Liver (tissue), 9 donors: ENCODE data around the gene TLNRD1. TPM values are rescaled to one million over a fixed set of nuclear protein-coding genes. Genes with fewer than 3 reads are reported as not detected.

Experiments
- DNase-seq: peaks from one replicate; pipeline ENCODE4 v3.0.0-alpha.2; 2017; ENCODE audit warnings: low spot score
- H3K27ac ChIP-seq, 2 donors: one replicate each; pipeline ENCODE4 v1.7.0; 2013; ENCODE audit warnings: inconsistent platforms in 2 of 2, low read length in 2 of 2, control low read depth in 1 of 2, low read depth in 1 of 2, mild to moderate bottlenecking in 1 of 2
- H3K27me3 ChIP-seq, 4 donors: one replicate each; pipeline versions ENCODE4 v1.6.1 to v1.7.0; 2013; ENCODE audit warnings: low read length in 3 of 4, inconsistent platforms in 1 of 4, mild to moderate bottlenecking in 1 of 4, moderate library complexity in 1 of 4; ENCODE audit not compliant: control insufficient read depth in 4 of 4, insufficient read depth in 4 of 4
- H3K36me3 ChIP-seq, 4 donors: one replicate each; pipeline versions ENCODE4 v1.6.1 to v1.7.0; 2013; ENCODE audit warnings: low read length in 3 of 4, mild to moderate bottlenecking in 3 of 4, low read depth in 1 of 4, moderate library complexity in 1 of 4; ENCODE audit not compliant: control insufficient read depth in 4 of 4, insufficient read depth in 3 of 4
- H3K4me1 ChIP-seq, 4 donors: one replicate each; pipeline versions ENCODE4 v1.6.1 to v1.7.0; 2013; ENCODE audit warnings: low read length in 3 of 4, mild to moderate bottlenecking in 3 of 4, moderate library complexity in 1 of 4; ENCODE audit not compliant: control insufficient read depth in 4 of 4, insufficient read depth in 4 of 4
- H3K4me3 ChIP-seq, 3 donors: one replicate each; pipeline versions ENCODE4 v1.6.1 to v1.7.0; 2013; ENCODE audit warnings: low read length in 3 of 3, control low read depth in 1 of 3, low read depth in 1 of 3, mild to moderate bottlenecking in 1 of 3
- H3K9ac ChIP-seq, 2 donors: one replicate each; pipeline ENCODE4 v1.7.0; 2013; ENCODE audit warnings: low read length in 2 of 2, mild to moderate bottlenecking in 2 of 2, moderate library complexity in 2 of 2, control low read depth in 1 of 2, low read depth in 1 of 2
- H3K9me3 ChIP-seq, 4 donors: one replicate each; pipeline versions ENCODE4 v1.6.1 to v1.7.0; 2013; ENCODE audit warnings: low read length in 3 of 4; ENCODE audit not compliant: control insufficient read depth in 4 of 4
- EGR1 ChIP-seq, 2 donors: IDR thresholded peaks; 2 replicates each; pipeline ENCODE4 v1.6.1; 2016 to 2018; ENCODE audit warnings: antibody characterized with exemption in 2 of 2, low read depth in 2 of 2
- FOXA1 ChIP-seq: IDR thresholded peaks from 2 replicates; pipeline ENCODE4 v1.6.1; 2016; ENCODE audit warnings: antibody characterized with exemption
- FOXA2 ChIP-seq: IDR thresholded peaks from 2 replicates; pipeline ENCODE4 v1.6.1; 2016; ENCODE audit warnings: antibody characterized with exemption
- GABPA ChIP-seq, 2 donors: IDR thresholded peaks in 1 of 2; conservative IDR thresholded peaks in 1 of 2; 2 replicates each; pipeline ENCODE4 v1.6.1; 2016; ENCODE audit warnings: antibody characterized with exemption in 2 of 2, mild to moderate bottlenecking in 1 of 2, moderate library complexity in 1 of 2
- HNF4A ChIP-seq, 2 donors: conservative IDR thresholded peaks; 2 replicates each; pipeline ENCODE4 v1.6.1; 2016; ENCODE audit warnings: antibody characterized with exemption in 2 of 2, mild to moderate bottlenecking in 2 of 2
- HNF4G ChIP-seq: IDR thresholded peaks from 2 replicates; pipeline ENCODE4 v1.6.1; 2016; ENCODE audit warnings: antibody characterized with exemption
- JUND ChIP-seq, 2 donors: IDR thresholded peaks; 2 replicates each; pipeline ENCODE4 v1.6.1; 2016; ENCODE audit warnings: antibody characterized with exemption in 2 of 2
- NR2F2 ChIP-seq: IDR thresholded peaks from 2 replicates; pipeline ENCODE4 v1.6.1; 2016; ENCODE audit warnings: antibody characterized with exemption
- RAD21 ChIP-seq, 2 donors: IDR thresholded peaks; 2 replicates each; pipeline ENCODE4 v1.6.1; 2016; ENCODE audit warnings: antibody characterized with exemption in 2 of 2, mild to moderate bottlenecking in 2 of 2
- RXRA ChIP-seq, 2 donors: IDR thresholded peaks; 2 replicates each; pipeline ENCODE4 v1.6.1; 2017 to 2018; ENCODE audit warnings: antibody characterized with exemption in 2 of 2, mild to moderate bottlenecking in 1 of 2
- SP1 ChIP-seq: IDR thresholded peaks from 2 replicates; pipeline ENCODE4 v1.6.1; 2018; ENCODE audit warnings: antibody characterized with exemption, mild to moderate bottlenecking
- TAF1 ChIP-seq: conservative IDR thresholded peaks from 2 replicates; pipeline ENCODE4 v1.6.1; 2016; ENCODE audit warnings: antibody characterized with exemption, mild to moderate bottlenecking
- YY1 ChIP-seq: IDR thresholded peaks from 2 replicates; pipeline ENCODE4 v1.6.1; 2016; ENCODE audit warnings: antibody characterized with exemption, mild to moderate bottlenecking
- WGBS: extraction: QIAGEN DNeasy Blood & Tissue Kit; methylation state at CpG from one replicate; pipeline ENCODE4 v1.1.7; 2013; 5-methylcytosine and 5-hydroxymethylcytosine counted together
- polyA plus RNA-seq, 2 donors: library from polyadenylated mRNA; stranded (reverse) in 1 of 2; unstranded in 1 of 2; fragments of 200-250 nt in 1 of 2; fragments of >200 nt in 1 of 2; fragmentation: Nextera tagmentation in 1 of 2; extraction: Ambion mirVana in 1 of 2; gene quantifications; one replicate each; pipeline versions ENCODE4 v1.2.1 to v1.2.3, GENCODE V29; 2013 to 2015
- total RNA-seq, 2 donors: library from RNA; depleted of rRNA; stranded (reverse); fragments of >200 nt; gene quantifications; one replicate each; pipeline ENCODE4 v1.2.3, GENCODE V29; 2014
- TF ChIP-seq, protein P1 (sequence below): fragments of 150-350 bp; IDR thresholded peaks from 2 replicates; pipeline ENCODE4 v1.5.1; 2017; ENCODE audit warnings: improper control_type of control experiment, low read depth, low read length; ENCODE audit not compliant: missing input control
- TF ChIP-seq, protein P2 (sequence below): IDR thresholded peaks from 2 replicates; pipeline ENCODE4 v1.6.1; 2016; ENCODE audit warnings: antibody characterized with exemption
- TF ChIP-seq, protein P3 (sequence below): IDR thresholded peaks from 2 replicates; pipeline ENCODE4 v1.6.1; 2016; ENCODE audit warnings: antibody characterized with exemption
- TF ChIP-seq, protein P4 (sequence below): IDR thresholded peaks from 2 replicates; pipeline ENCODE4 v1.6.1; 2016; ENCODE audit warnings: antibody characterized with exemption
- TF ChIP-seq, protein P5 (sequence below): IDR thresholded peaks from 2 replicates; pipeline ENCODE4 v1.6.1; 2016; ENCODE audit warnings: antibody characterized with exemption, mild to moderate bottlenecking
- donor health status: healthy.
- donor health status: healthy.
- donor health status: healthy.
- donor health status: healthy.
- donor health status: healthy.

The TLNRD1 gene
- total and polyA plus RNA-seq, 4 donors, result 1.1 to 5.8 (median 3.2) TPM

DNA sequence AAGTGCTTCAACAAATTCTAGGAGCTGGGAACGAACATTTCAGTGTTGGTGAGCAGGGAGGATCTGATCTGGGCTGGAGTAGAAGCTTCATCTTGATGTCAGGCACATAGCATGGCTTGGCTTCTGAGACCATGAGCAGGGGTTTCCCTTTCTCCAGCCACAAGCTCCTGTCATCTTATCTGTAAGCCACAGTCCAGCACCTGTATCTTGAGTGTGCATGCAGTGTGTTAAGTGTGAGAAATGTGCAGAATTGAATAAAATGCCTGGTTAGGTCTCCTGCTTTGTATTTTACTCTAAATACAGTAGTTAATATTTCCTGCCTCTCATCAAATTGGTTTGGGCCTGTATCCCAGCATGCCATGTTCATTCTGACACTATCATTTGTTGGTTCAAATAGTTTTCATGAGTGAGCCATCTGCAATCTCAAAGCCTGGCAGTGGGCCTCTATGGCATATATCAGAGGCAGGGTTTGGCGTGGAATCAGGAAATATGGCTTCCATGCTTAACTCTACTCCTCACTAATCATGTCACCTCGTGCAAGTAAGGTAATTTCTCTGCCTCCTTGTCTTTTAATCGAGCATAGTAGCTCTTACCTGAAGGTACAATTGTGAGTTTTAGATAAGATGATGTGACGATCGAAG, 43.3 kb downstream of the TLNRD1 start:
- H3K27ac ChIP-seq, result no peak overlapping the region
- no peak overlapping the region for H3K9ac ChIP-seq
- H3K36me3 ChIP-seq, result no peaks in the 10 kb centered on the region
- TF ChIP-seq RXRA (IDR thresholded peaks at IDR 0.05), result no peak
- TF ChIP-seq, protein P1, sequence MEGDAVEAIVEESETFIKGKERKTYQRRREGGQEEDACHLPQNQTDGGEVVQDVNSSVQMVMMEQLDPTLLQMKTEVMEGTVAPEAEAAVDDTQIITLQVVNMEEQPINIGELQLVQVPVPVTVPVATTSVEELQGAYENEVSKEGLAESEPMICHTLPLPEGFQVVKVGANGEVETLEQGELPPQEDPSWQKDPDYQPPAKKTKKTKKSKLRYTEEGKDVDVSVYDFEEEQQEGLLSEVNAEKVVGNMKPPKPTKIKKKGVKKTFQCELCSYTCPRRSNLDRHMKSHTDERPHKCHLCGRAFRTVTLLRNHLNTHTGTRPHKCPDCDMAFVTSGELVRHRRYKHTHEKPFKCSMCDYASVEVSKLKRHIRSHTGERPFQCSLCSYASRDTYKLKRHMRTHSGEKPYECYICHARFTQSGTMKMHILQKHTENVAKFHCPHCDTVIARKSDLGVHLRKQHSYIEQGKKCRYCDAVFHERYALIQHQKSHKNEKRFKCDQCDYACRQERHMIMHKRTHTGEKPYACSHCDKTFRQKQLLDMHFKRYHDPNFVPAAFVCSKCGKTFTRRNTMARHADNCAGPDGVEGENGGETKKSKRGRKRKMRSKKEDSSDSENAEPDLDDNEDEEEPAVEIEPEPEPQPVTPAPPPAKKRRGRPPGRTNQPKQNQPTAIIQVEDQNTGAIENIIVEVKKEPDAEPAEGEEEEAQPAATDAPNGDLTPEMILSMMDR, result no peak
- TF ChIP-seq TAF1, result no peak
- no peak for TF ChIP-seq JUND (IDR thresholded peaks at IDR 0.05)
- no peak for TF ChIP-seq RAD21 (IDR thresholded peaks at IDR 0.05)
- TF ChIP-seq HNF4A (conservative IDR thresholded peaks at IDR 0.05), result no peak
- TF ChIP-seq, protein P2, sequence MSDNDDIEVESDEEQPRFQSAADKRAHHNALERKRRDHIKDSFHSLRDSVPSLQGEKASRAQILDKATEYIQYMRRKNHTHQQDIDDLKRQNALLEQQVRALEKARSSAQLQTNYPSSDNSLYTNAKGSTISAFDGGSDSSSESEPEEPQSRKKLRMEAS, result no peak
- TF ChIP-seq, protein P3, sequence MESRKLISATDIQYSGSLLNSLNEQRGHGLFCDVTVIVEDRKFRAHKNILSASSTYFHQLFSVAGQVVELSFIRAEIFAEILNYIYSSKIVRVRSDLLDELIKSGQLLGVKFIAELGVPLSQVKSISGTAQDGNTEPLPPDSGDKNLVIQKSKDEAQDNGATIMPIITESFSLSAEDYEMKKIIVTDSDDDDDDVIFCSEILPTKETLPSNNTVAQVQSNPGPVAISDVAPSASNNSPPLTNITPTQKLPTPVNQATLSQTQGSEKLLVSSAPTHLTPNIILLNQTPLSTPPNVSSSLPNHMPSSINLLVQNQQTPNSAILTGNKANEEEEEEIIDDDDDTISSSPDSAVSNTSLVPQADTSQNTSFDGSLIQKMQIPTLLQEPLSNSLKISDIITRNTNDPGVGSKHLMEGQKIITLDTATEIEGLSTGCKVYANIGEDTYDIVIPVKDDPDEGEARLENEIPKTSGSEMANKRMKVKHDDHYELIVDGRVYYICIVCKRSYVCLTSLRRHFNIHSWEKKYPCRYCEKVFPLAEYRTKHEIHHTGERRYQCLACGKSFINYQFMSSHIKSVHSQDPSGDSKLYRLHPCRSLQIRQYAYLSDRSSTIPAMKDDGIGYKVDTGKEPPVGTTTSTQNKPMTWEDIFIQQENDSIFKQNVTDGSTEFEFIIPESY, result no peak
- no peak for TF ChIP-seq NR2F2
- no peak for TF ChIP-seq FOXA1
- no peak for TF ChIP-seq GABPA (IDR thresholded peaks at IDR 0.05 in 1 of 2, conservative IDR thresholded peaks at IDR 0.05 in 1 of 2)
- TF ChIP-seq SP1, result no peak
- TF ChIP-seq, protein P4, sequence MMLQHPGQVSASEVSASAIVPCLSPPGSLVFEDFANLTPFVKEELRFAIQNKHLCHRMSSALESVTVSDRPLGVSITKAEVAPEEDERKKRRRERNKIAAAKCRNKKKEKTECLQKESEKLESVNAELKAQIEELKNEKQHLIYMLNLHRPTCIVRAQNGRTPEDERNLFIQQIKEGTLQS, result no peak
- no peak for TF ChIP-seq EGR1 (IDR thresholded peaks at IDR 0.05; ENCODE audit: low read depth in 2 of 2)
- TF ChIP-seq YY1, result no peak
- TF ChIP-seq, protein P5, sequence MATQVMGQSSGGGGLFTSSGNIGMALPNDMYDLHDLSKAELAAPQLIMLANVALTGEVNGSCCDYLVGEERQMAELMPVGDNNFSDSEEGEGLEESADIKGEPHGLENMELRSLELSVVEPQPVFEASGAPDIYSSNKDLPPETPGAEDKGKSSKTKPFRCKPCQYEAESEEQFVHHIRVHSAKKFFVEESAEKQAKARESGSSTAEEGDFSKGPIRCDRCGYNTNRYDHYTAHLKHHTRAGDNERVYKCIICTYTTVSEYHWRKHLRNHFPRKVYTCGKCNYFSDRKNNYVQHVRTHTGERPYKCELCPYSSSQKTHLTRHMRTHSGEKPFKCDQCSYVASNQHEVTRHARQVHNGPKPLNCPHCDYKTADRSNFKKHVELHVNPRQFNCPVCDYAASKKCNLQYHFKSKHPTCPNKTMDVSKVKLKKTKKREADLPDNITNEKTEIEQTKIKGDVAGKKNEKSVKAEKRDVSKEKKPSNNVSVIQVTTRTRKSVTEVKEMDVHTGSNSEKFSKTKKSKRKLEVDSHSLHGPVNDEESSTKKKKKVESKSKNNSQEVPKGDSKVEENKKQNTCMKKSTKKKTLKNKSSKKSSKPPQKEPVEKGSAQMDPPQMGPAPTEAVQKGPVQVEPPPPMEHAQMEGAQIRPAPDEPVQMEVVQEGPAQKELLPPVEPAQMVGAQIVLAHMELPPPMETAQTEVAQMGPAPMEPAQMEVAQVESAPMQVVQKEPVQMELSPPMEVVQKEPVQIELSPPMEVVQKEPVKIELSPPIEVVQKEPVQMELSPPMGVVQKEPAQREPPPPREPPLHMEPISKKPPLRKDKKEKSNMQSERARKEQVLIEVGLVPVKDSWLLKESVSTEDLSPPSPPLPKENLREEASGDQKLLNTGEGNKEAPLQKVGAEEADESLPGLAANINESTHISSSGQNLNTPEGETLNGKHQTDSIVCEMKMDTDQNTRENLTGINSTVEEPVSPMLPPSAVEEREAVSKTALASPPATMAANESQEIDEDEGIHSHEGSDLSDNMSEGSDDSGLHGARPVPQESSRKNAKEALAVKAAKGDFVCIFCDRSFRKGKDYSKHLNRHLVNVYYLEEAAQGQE, result no peak
- no peak for TF ChIP-seq HNF4G
- no peak for TF ChIP-seq FOXA2
- H3K4me3 ChIP-seq, result no peak overlapping the region
- WGBS, result 94% methylated on average over 6 of the region's 6 CpGs
- no peaks in the 10 kb centered on the region for H3K27me3 ChIP-seq
- H3K4me1 ChIP-seq, result peaks cover 2 to 24% (median 12%) of the 10 kb centered on the region in 4 donors
- no peak for DNase-seq
- no peaks in the 10 kb centered on the region for H3K9me3 ChIP-seq
